GM21717 (cell line): ENCODE measurements around the gene KRT13.

ENCODE experiments used
- ATAC-seq: cut with Tn5 transposase; IDR thresholded peaks from one replicate; pipeline ENCODE4 v1.9.1; 2021; ENCODE audit warnings: mild to moderate bottlenecking, moderate library complexity; ENCODE audit not compliant: unreplicated experiment

The KRT13 gene

GRCh38 chr17:41520821-41521521, 15.6 kb upstream of the KRT13 start:
- ATAC-seq: no peak

GRCh38 chr17:41519501-41520224, 14.3 kb upstream of the KRT13 start:
- ATAC-seq: no peak

GRCh38 chr17:41518789-41519449, 13.5 kb upstream of the KRT13 start, which contains the start of gene KRT15:
KRT15 (minus strand) TSS chr17:41518890; CDS start chr17:41518827, 63 bp downstream.
- ATAC-seq: no peak

GRCh38 chr17:41518031-41518430, 12.6 kb upstream of the KRT13 start:
- no peak for ATAC-seq

- no peak for ATAC-seq
Observed at GRCh38 chr17:41516830-41517283, 11.4 kb upstream of the KRT13 start.

GRCh38 chr17:41516147-41516829, 10.9 kb upstream of the KRT13 start:
- no peak for ATAC-seq

- no peak for ATAC-seq
Observed at GRCh38 chr17:41513168-41513547, 7.7 kb upstream of the KRT13 start.

GRCh38 chr17:41512546-41513167, 7.2 kb upstream of the KRT13 start:
- no peak for ATAC-seq

- no peak for ATAC-seq
Observed at GRCh38 chr17:41511716-41512115, 6.3 kb upstream of the KRT13 start.

GRCh38 chr17:41511116-41511515, 5.7 kb upstream of the KRT13 start:
- no peak for ATAC-seq

- no peak for ATAC-seq
Observed at GRCh38 chr17:41510251-41511065, 5.0 kb upstream of the KRT13 start.

GRCh38 chr17:41507315-41507880, 2.0 kb upstream of the KRT13 start:
- no peak for ATAC-seq

- ATAC-seq: no peak
Observed at GRCh38 chr17:41505809-41506767, 676 bp upstream of the KRT13 start.

GRCh38 chr17:41504246-41504977, 1.0 kb downstream of the KRT13 start:
- no peak for ATAC-seq

GRCh38 chr17:41503202-41503601, 2.2 kb downstream of the KRT13 start:
- ATAC-seq: no peak

GRCh38 chr17:41500131-41500911, 5.1 kb downstream of the KRT13 start:
- ATAC-seq: no peak

GRCh38 chr17:41499714-41500113, 5.7 kb downstream of the KRT13 start:
- no peak for ATAC-seq
